ENCODE data around the gene MAP3K7.

DNA sequence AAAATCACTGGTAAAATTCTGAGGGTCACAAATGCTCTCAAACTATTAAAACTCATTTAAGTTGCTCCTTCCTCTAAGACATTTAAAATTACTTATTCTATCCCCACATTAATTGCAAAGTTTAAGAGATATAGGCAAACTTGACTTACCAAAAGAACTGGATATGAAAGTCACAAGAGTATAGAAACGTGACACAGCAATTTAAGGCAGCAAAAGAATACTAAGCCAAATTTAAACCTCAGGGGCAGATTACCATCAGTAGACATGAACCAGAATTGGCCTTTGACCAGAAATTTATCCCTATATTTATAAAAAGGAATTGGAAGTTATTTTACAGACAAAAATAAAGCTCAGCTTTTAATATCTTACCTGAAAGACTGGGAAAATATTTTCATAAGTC, 56.0 kb downstream of the MAP3K7 start:
- TF ChIP-seq, protein P1, sequence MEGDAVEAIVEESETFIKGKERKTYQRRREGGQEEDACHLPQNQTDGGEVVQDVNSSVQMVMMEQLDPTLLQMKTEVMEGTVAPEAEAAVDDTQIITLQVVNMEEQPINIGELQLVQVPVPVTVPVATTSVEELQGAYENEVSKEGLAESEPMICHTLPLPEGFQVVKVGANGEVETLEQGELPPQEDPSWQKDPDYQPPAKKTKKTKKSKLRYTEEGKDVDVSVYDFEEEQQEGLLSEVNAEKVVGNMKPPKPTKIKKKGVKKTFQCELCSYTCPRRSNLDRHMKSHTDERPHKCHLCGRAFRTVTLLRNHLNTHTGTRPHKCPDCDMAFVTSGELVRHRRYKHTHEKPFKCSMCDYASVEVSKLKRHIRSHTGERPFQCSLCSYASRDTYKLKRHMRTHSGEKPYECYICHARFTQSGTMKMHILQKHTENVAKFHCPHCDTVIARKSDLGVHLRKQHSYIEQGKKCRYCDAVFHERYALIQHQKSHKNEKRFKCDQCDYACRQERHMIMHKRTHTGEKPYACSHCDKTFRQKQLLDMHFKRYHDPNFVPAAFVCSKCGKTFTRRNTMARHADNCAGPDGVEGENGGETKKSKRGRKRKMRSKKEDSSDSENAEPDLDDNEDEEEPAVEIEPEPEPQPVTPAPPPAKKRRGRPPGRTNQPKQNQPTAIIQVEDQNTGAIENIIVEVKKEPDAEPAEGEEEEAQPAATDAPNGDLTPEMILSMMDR (IDR thresholded peaks at IDR 0.05; ENCODE audit: borderline replicate concordance, extremely low read depth, low read length, poor library complexity, severe bottlenecking) = no peak
- no peak for TF ChIP-seq EZH2 (IDR thresholded peaks at IDR 0.05; ENCODE audit: borderline replicate concordance, low read depth, low read length, severe bottlenecking)

All from DND-41 (cell line).